ENCODE measurements around the gene KCNIP4. TPM values are rescaled to one million over a fixed set of nuclear protein-coding genes. Genes with fewer than 3 reads are reported as not detected.

Gene KCNIP4
- polyA plus RNA-seq, 2 donors: 0.12 TPM; not detected in 1

- Histone ChIP-seq H3K27ac (ENCODE audit: low read depth in 2 of 2, low read length in 1 of 2) (no peak overlapping the region), H3K4me3 (ENCODE audit: low read depth in 1 of 2, low read length in 2 of 2) (no peak overlapping the region)
- WGBS, 2 donors: 65 to 78% methylated on average over 1 of the region's 1 CpG
These were observed 850.7 kb downstream of the KCNIP4 start for GRCh38 chr4:21097865-21098264.

GRCh38 chr4:21097026-21097425, 851.5 kb downstream of the KCNIP4 start:
- H3K4me1 ChIP-seq (ENCODE audit: control insufficient read depth in 2 of 2, insufficient read depth in 2 of 2, low read length in 1 of 2): no peaks in the 10 kb centered on the region
- no peak overlapping the region for H3K27ac ChIP-seq (ENCODE audit: low read depth in 2 of 2, low read length in 1 of 2)
- 0 to 24% methylated on average over 1 of the region's 1 CpG for WGBS, 2 donors

More at GRCh38 chr4:21097865-21098264, 850.7 kb downstream of the KCNIP4 start:
- Histone ChIP-seq H3K4me1 (ENCODE audit: control insufficient read depth in 2 of 2, insufficient read depth in 2 of 2, low read length in 1 of 2) (no peaks in the 10 kb centered on the region), H3K27me3 (ENCODE audit: control insufficient read depth in 1 of 2, insufficient read depth in 2 of 2, low read length in 2 of 2) (no peaks in the 10 kb centered on the region), H3K36me3 (ENCODE audit: control insufficient read depth in 2 of 2, insufficient read depth in 2 of 2, low read length in 1 of 2) (no peaks in the 10 kb centered on the region), H3K9me3 (ENCODE audit: control insufficient read depth in 2 of 2, insufficient read depth in 1 of 2, low read depth in 1 of 2, low read length in 1 of 2) (no peaks in the 10 kb centered on the region)

DNA sequence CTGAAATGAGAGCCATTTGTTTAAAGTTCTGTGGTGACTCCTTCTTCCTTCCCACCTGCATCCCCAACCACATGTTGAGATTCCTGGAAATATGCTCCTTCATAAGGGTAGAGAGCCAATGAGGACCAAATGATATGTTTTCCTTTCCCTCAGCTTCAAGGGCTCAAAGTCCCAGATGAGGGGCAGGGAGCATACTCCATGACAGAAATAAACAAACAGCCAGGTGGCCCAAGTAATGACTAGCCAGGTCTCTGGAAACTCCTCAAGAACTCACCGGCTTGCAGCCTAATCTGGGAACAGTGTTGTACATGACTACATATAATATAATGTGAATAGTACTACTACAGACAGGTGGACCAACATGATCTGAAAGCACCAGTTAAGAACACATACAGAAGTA, 856.0 kb downstream of the KCNIP4 start:
- WGBS, 2 donors: 86 to 90% methylated on average over 1 of the region's 1 CpG
- H3K9me3 ChIP-seq (ENCODE audit: control insufficient read depth in 2 of 2, insufficient read depth in 1 of 2, low read depth in 1 of 2, low read length in 1 of 2): no peaks in the 10 kb centered on the region
- no peak overlapping the region for H3K27ac ChIP-seq (ENCODE audit: low read depth in 2 of 2, low read length in 1 of 2)
- H3K27me3 ChIP-seq (ENCODE audit: control insufficient read depth in 1 of 2, insufficient read depth in 2 of 2, low read length in 2 of 2): no peaks in the 10 kb centered on the region
- H3K4me3 ChIP-seq (ENCODE audit: low read depth in 1 of 2, low read length in 2 of 2): no peak overlapping the region
- no peaks in the 10 kb centered on the region for H3K36me3 ChIP-seq (ENCODE audit: control insufficient read depth in 2 of 2, insufficient read depth in 2 of 2, low read length in 1 of 2)
- no peaks in the 10 kb centered on the region for H3K4me1 ChIP-seq (ENCODE audit: control insufficient read depth in 2 of 2, insufficient read depth in 2 of 2, low read length in 1 of 2)

More at GRCh38 chr4:21097026-21097425, 851.5 kb downstream of the KCNIP4 start:
- Histone ChIP-seq H3K36me3 (ENCODE audit: control insufficient read depth in 2 of 2, insufficient read depth in 2 of 2, low read length in 1 of 2) (no peaks in the 10 kb centered on the region), H3K27me3 (ENCODE audit: control insufficient read depth in 1 of 2, insufficient read depth in 2 of 2, low read length in 2 of 2) (no peaks in the 10 kb centered on the region), H3K4me3 (ENCODE audit: low read depth in 1 of 2, low read length in 2 of 2) (no peak overlapping the region), H3K9me3 (ENCODE audit: control insufficient read depth in 2 of 2, insufficient read depth in 1 of 2, low read depth in 1 of 2, low read length in 1 of 2) (no peaks in the 10 kb centered on the region)

- no peaks in the 10 kb centered on the region for H3K4me1 ChIP-seq (ENCODE audit: control insufficient read depth in 2 of 2, insufficient read depth in 2 of 2, low read length in 1 of 2)
- H3K4me3 ChIP-seq (ENCODE audit: low read depth in 1 of 2, low read length in 2 of 2): no peak overlapping the region
- no peak overlapping the region for H3K27ac ChIP-seq (ENCODE audit: low read depth in 2 of 2, low read length in 1 of 2)
- H3K36me3 ChIP-seq (ENCODE audit: control insufficient read depth in 2 of 2, insufficient read depth in 2 of 2, low read length in 1 of 2): no peaks in the 10 kb centered on the region
- H3K9me3 ChIP-seq (ENCODE audit: control insufficient read depth in 2 of 2, insufficient read depth in 1 of 2, low read depth in 1 of 2, low read length in 1 of 2): no peaks in the 10 kb centered on the region
- no peaks in the 10 kb centered on the region for H3K27me3 ChIP-seq (ENCODE audit: control insufficient read depth in 1 of 2, insufficient read depth in 2 of 2, low read length in 2 of 2)
- WGBS, 2 donors: 58 to 75% methylated on average over 4 of the region's 4 CpGs
These were observed 858.4 kb downstream of the KCNIP4 start for GRCh38 chr4:21090094-21090666.

GRCh38 chr4:21083413-21083812, 865.2 kb downstream of the KCNIP4 start:
- Histone ChIP-seq H3K9me3 (ENCODE audit: control insufficient read depth in 2 of 2, insufficient read depth in 1 of 2, low read depth in 1 of 2, low read length in 1 of 2) (no peaks in the 10 kb centered on the region), H3K27me3 (ENCODE audit: control insufficient read depth in 1 of 2, insufficient read depth in 2 of 2, low read length in 2 of 2) (no peaks in the 10 kb centered on the region), H3K27ac (ENCODE audit: low read depth in 2 of 2, low read length in 1 of 2) (no peak overlapping the region), H3K4me1 (ENCODE audit: control insufficient read depth in 2 of 2, insufficient read depth in 2 of 2, low read length in 1 of 2) (no peaks in the 10 kb centered on the region), H3K36me3 (ENCODE audit: control insufficient read depth in 2 of 2, insufficient read depth in 2 of 2, low read length in 1 of 2) (no peaks in the 10 kb centered on the region), H3K4me3 (ENCODE audit: low read depth in 1 of 2, low read length in 2 of 2) (no peak overlapping the region)

GRCh38 chr4:21077967-21078366, 870.6 kb downstream of the KCNIP4 start:
- no peaks in the 10 kb centered on the region for H3K36me3 ChIP-seq (ENCODE audit: control insufficient read depth in 2 of 2, insufficient read depth in 2 of 2, low read length in 1 of 2)
- H3K4me3 ChIP-seq (ENCODE audit: low read depth in 1 of 2, low read length in 2 of 2): no peak overlapping the region
- H3K4me1 ChIP-seq (ENCODE audit: control insufficient read depth in 2 of 2, insufficient read depth in 2 of 2, low read length in 1 of 2): no peaks in the 10 kb centered on the region
- H3K27ac ChIP-seq (ENCODE audit: low read depth in 2 of 2, low read length in 1 of 2): no peak overlapping the region
- 81% methylated on average over 2 of the region's 2 CpGs for WGBS, 2 donors
- H3K9me3 ChIP-seq (ENCODE audit: control insufficient read depth in 2 of 2, insufficient read depth in 1 of 2, low read depth in 1 of 2, low read length in 1 of 2): no peaks in the 10 kb centered on the region
- H3K27me3 ChIP-seq (ENCODE audit: control insufficient read depth in 1 of 2, insufficient read depth in 2 of 2, low read length in 2 of 2): no peaks in the 10 kb centered on the region

- Histone ChIP-seq H3K4me1 (ENCODE audit: control insufficient read depth in 2 of 2, insufficient read depth in 2 of 2, low read length in 1 of 2) (no peaks in the 10 kb centered on the region), H3K36me3 (ENCODE audit: control insufficient read depth in 2 of 2, insufficient read depth in 2 of 2, low read length in 1 of 2) (no peaks in the 10 kb centered on the region), H3K9me3 (ENCODE audit: control insufficient read depth in 2 of 2, insufficient read depth in 1 of 2, low read depth in 1 of 2, low read length in 1 of 2) (no peaks in the 10 kb centered on the region), H3K4me3 (ENCODE audit: low read depth in 1 of 2, low read length in 2 of 2) (no peak overlapping the region), H3K27me3 (ENCODE audit: control insufficient read depth in 1 of 2, insufficient read depth in 2 of 2, low read length in 2 of 2) (no peaks in the 10 kb centered on the region), H3K27ac (ENCODE audit: low read depth in 2 of 2, low read length in 1 of 2) (no peak overlapping the region)
- 86 to 100% methylated on average over 1 of the region's 1 CpG for WGBS, 2 donors
These were observed 881.2 kb downstream of the KCNIP4 start for GRCh38 chr4:21067351-21067750.

DNA sequence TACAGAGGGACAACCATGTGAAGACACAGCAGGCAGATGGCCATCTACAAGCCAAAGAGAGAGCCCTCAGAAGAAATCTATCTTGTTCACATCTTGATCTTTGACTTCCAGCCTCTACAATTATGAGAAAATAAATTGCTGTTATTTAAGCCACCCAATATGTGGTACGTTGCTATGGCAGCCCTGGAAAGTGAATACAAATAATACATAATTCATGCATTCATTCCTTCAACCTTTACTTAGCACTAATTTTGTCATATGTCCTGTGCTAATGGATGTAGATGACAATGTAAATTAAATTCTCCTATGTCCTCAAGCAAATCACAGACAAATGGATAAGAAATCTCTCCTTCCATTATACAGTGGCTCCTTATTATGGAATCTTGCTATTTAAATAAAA, 886.7 kb downstream of the KCNIP4 start:
- H3K36me3 ChIP-seq (ENCODE audit: control insufficient read depth in 2 of 2, insufficient read depth in 2 of 2, low read length in 1 of 2): no peaks in the 10 kb centered on the region
- H3K4me1 ChIP-seq (ENCODE audit: control insufficient read depth in 2 of 2, insufficient read depth in 2 of 2, low read length in 1 of 2): no peaks in the 10 kb centered on the region
- H3K27me3 ChIP-seq (ENCODE audit: control insufficient read depth in 1 of 2, insufficient read depth in 2 of 2, low read length in 2 of 2): no peaks in the 10 kb centered on the region
- no peak overlapping the region for H3K27ac ChIP-seq (ENCODE audit: low read depth in 2 of 2, low read length in 1 of 2)
- no peak overlapping the region for H3K4me3 ChIP-seq (ENCODE audit: low read depth in 1 of 2, low read length in 2 of 2)
- H3K9me3 ChIP-seq (ENCODE audit: control insufficient read depth in 2 of 2, insufficient read depth in 1 of 2, low read depth in 1 of 2, low read length in 1 of 2): no peaks in the 10 kb centered on the region
- 57 to 67% methylated on average over 1 of the region's 1 CpG for WGBS, 2 donors

DNA sequence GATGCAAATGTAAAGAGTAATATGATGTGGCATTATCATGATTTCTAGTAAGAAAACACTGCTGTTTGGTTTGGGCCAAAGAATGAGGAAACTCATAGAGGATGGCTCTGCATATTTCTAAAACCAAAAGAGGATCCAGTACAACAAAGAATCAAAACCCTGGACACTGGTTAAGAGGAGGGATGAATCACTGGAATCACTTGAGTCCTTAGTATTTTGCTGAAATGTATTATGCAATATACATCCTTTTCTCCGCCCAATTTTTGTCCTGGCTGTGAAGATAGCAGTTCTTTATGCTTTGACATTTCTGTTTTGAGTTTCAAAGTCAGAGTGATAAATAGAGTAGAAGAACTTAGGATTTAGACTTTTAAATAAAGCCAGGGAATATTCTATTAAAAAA, 902.4 kb downstream of the KCNIP4 start:
- no peak overlapping the region for H3K27ac ChIP-seq (ENCODE audit: low read depth in 2 of 2, low read length in 1 of 2)
- H3K9me3 ChIP-seq (ENCODE audit: control insufficient read depth in 2 of 2, insufficient read depth in 1 of 2, low read depth in 1 of 2, low read length in 1 of 2): no peaks in the 10 kb centered on the region
- 83 to 88% methylated on average over 1 of the region's 1 CpG for WGBS, 2 donors
- no peaks in the 10 kb centered on the region for H3K27me3 ChIP-seq (ENCODE audit: control insufficient read depth in 1 of 2, insufficient read depth in 2 of 2, low read length in 2 of 2)
- no peak overlapping the region for H3K4me3 ChIP-seq (ENCODE audit: low read depth in 1 of 2, low read length in 2 of 2)
- no peaks in the 10 kb centered on the region for H3K36me3 ChIP-seq (ENCODE audit: control insufficient read depth in 2 of 2, insufficient read depth in 2 of 2, low read length in 1 of 2)
- H3K4me1 ChIP-seq (ENCODE audit: control insufficient read depth in 2 of 2, insufficient read depth in 2 of 2, low read length in 1 of 2): no peaks in the 10 kb centered on the region

GRCh38 chr4:21045119-21045518, 903.5 kb downstream of the KCNIP4 start:
- H3K27me3 ChIP-seq (ENCODE audit: control insufficient read depth in 1 of 2, insufficient read depth in 2 of 2, low read length in 2 of 2): no peaks in the 10 kb centered on the region
- H3K27ac ChIP-seq (ENCODE audit: low read depth in 2 of 2, low read length in 1 of 2): no peak overlapping the region
- H3K4me1 ChIP-seq (ENCODE audit: control insufficient read depth in 2 of 2, insufficient read depth in 2 of 2, low read length in 1 of 2): no peaks in the 10 kb centered on the region
- no peaks in the 10 kb centered on the region for H3K36me3 ChIP-seq (ENCODE audit: control insufficient read depth in 2 of 2, insufficient read depth in 2 of 2, low read length in 1 of 2)
- no peak overlapping the region for H3K4me3 ChIP-seq (ENCODE audit: low read depth in 1 of 2, low read length in 2 of 2)
- WGBS, 2 donors: 88% methylated on average over 1 of the region's 1 CpG
- no peaks in the 10 kb centered on the region for H3K9me3 ChIP-seq (ENCODE audit: control insufficient read depth in 2 of 2, insufficient read depth in 1 of 2, low read depth in 1 of 2, low read length in 1 of 2)
